ENCODE measurements around the gene APOD.

APOD gene

GRCh38 chr3:195570912-195571311, 12.8 kb downstream of the APOD start:
- TF ChIP-seq CTCF (IDR thresholded peaks at IDR 0.05; ENCODE audit: unreplicated experiment in 3 of 3), result no peak
- peaks cover 9% of the 10 kb centered on the region for H3K4me1 Mint-ChIP-seq
- H3K27ac Mint-ChIP-seq, result no peak overlapping the region
- H3K27me3 Mint-ChIP-seq (ENCODE audit: low read depth), result peaks cover 7% of the 10 kb centered on the region
- no peaks in the 10 kb centered on the region for H3K9me3 Mint-ChIP-seq
- H3K36me3 Mint-ChIP-seq (ENCODE audit: low read depth), result no peaks in the 10 kb centered on the region
- H3K4me3 Mint-ChIP-seq, result no peak overlapping the region

GRCh38 chr3:195570344-195570743, 13.4 kb downstream of the APOD start:
- peaks cover 7% of the 10 kb centered on the region for H3K27me3 Mint-ChIP-seq (ENCODE audit: low read depth)
- peaks cover 13% of the 10 kb centered on the region for H3K4me1 Mint-ChIP-seq
- no peak overlapping the region for H3K4me3 Mint-ChIP-seq
- TF ChIP-seq CTCF (IDR thresholded peaks at IDR 0.05; ENCODE audit: unreplicated experiment in 3 of 3), result no peak
- no peak overlapping the region for H3K27ac Mint-ChIP-seq
- H3K36me3 Mint-ChIP-seq (ENCODE audit: low read depth), result no peaks in the 10 kb centered on the region
- no peaks in the 10 kb centered on the region for H3K9me3 Mint-ChIP-seq

- Mint-ChIP-seq H3K9me3 (no peaks in the 10 kb centered on the region), H3K27ac (no peak overlapping the region), H3K36me3 (ENCODE audit: low read depth) (no peaks in the 10 kb centered on the region), H3K27me3 (ENCODE audit: low read depth) (peaks cover 7% of the 10 kb centered on the region), H3K4me3 (no peak overlapping the region), H3K4me1 (peaks cover 13% of the 10 kb centered on the region)
- TF ChIP-seq CTCF (IDR thresholded peaks at IDR 0.05; ENCODE audit: unreplicated experiment in 3 of 3), result no peak
Measured at GRCh38 chr3:195568630-195569029, 15.1 kb downstream of the APOD start.

- H3K27me3 Mint-ChIP-seq (ENCODE audit: low read depth), result peaks cover 7% of the 10 kb centered on the region
- H3K36me3 Mint-ChIP-seq (ENCODE audit: low read depth), result no peaks in the 10 kb centered on the region
- peak overlapping the region in 1 of 3 experiments; percentile 1 for H3K4me3 Mint-ChIP-seq
- TF ChIP-seq CTCF (IDR thresholded peaks at IDR 0.05; ENCODE audit: unreplicated experiment in 3 of 3), result no peak
- H3K9me3 Mint-ChIP-seq, result no peaks in the 10 kb centered on the region
- H3K4me1 Mint-ChIP-seq, result peaks cover 18% of the 10 kb centered on the region
- peak overlapping the region in 1 of 3 experiments; percentile 34 for H3K27ac Mint-ChIP-seq
Measured at GRCh38 chr3:195566797-195567196, 16.9 kb downstream of the APOD start.

GRCh38 chr3:195565716-195566115, 18.0 kb downstream of the APOD start:
- Mint-ChIP-seq H3K9me3 (no peaks in the 10 kb centered on the region), H3K27ac (peak overlapping the region in 1 of 3 experiments; percentile 62), H3K4me1 (peaks cover 18% of the 10 kb centered on the region), H3K27me3 (ENCODE audit: low read depth) (peaks cover 7% of the 10 kb centered on the region), H3K4me3 (no peak overlapping the region), H3K36me3 (ENCODE audit: low read depth) (no peaks in the 10 kb centered on the region)
- TF ChIP-seq CTCF (IDR thresholded peaks at IDR 0.05; ENCODE audit: unreplicated experiment in 3 of 3), result no peak

- Mint-ChIP-seq H3K4me1 (peaks cover 24% of the 10 kb centered on the region), H3K27me3 (ENCODE audit: low read depth) (no peaks in the 10 kb centered on the region), H3K9me3 (no peaks in the 10 kb centered on the region), H3K27ac (no peak overlapping the region), H3K4me3 (no peak overlapping the region), H3K36me3 (ENCODE audit: low read depth) (no peaks in the 10 kb centered on the region)
- TF ChIP-seq CTCF (IDR thresholded peaks at IDR 0.05; ENCODE audit: unreplicated experiment in 3 of 3), result no peak
Measured at GRCh38 chr3:195563317-195563716, 20.4 kb downstream of the APOD start.
